ENCODE data around the gene DBNL.

DBNL gene

GRCh38 chr7:44043902-44044301, 600 bp upstream of the DBNL start:
- DNase-seq: no peak

DNA sequence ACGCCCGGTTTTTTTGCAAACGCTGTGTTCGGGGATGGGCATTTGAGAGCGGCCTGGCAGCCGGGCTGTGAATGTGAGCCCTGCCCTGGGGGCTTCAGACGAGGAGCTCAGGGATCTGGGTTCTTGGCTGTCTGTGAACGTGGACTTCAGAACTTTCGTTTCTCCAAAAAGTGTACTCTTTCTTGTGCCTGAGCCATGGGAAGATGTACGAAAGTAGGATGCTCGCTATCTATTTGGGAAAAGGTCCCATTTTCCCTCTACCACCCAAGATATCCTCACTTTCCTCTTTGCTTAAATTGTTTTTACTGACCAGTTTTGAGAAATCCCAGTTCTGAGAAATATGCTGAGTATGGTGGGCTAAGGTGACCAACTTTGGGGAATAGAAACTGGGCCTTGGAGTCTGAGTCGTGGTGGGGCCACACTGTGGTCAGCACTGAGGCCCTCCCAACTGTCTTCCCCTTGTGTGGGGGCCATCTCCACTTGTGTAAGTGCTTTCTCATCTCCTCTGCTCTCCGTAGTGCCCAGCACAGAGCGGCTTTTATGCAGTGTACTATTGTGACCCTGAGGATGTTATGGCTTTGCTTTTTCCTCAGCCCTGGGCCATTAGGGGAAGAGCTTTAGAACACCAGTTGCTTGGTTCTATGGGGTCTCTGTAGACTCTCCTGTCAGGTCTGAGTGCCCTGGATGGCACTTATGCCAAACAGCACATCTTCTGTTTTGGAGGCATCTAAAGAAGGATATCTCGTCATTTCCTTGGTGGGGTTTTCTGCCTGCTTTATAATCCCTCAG, 918 bp downstream of the DBNL start:
- DNase-seq: no peak

DNA sequence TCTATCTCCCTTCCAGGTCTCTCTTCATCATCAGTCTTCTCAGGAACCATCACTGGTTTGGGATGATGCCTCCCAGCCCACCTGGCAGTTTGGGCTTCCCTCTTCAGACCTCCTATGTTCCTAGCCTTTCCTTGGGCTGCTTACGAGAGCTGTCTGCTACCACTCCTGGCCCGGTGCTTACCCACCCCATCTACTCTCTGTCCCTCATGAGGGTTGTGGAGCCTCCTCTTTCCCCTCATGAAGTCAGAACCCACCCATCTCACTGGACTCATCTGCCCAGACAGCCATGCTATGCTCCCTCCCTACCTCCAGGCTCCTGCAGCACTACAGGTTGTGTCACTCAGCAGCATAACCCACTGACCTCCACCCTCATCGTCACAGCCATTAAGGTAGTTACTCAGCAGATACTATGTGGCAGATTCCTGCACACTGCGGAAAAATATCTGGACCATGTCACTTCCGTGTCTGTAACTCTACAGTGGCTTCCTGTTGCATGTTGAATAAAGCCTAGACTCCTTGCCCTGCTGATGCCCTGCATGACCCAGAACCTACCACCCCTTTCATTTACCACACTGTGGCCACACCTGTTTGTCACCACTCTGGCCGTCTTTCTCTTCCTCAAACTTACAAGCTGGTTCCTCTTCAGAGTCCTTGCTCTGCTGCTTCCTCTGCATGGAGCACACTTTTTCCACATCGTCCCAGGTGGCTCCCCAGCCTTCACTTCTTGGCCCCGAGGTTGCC, 2.0 kb downstream of the DBNL start:
- DNase-seq: no peak

DNA sequence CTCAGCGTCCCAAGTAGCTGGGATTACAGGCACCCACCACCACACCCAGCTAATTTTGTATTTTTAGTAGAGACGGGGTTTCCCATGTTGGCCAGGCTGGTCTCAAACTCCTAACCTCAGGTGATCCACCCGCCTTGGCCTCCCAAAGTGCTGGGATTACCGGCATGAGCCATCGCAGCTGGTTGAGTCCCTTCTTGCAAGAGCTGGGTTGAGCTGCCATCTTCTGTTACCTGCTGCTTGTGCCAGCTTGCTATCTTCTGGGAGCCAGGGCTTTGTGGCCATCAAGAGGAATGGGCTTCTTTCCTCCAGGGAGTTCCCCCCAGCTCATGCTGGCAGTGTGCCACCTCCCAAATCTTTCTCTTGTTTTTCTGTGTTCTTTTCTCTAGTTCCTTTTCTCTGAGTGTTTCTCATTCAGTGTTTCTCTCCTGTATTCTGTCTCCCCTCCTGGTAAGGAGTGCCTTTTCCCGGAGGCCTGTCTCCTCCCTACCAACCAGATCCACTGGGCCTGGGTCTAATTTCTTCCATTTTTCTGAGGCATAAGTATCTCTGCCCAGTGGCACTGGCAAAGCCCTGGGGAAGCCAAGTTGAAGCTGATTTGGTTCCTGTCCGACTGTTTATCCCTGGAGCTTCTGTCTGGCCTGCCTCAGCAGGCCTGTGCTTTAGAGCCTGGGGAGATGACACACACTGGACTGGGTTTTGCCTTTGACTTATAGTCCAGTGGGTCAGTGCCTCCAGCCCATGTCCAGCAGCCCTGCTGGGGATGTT, 3.7 kb downstream of the DBNL start:
- DNase-seq: no peak

- no peak for DNase-seq
Observed at GRCh38 chr7:44050121-44050914, 5.8 kb downstream of the DBNL start.

DNA sequence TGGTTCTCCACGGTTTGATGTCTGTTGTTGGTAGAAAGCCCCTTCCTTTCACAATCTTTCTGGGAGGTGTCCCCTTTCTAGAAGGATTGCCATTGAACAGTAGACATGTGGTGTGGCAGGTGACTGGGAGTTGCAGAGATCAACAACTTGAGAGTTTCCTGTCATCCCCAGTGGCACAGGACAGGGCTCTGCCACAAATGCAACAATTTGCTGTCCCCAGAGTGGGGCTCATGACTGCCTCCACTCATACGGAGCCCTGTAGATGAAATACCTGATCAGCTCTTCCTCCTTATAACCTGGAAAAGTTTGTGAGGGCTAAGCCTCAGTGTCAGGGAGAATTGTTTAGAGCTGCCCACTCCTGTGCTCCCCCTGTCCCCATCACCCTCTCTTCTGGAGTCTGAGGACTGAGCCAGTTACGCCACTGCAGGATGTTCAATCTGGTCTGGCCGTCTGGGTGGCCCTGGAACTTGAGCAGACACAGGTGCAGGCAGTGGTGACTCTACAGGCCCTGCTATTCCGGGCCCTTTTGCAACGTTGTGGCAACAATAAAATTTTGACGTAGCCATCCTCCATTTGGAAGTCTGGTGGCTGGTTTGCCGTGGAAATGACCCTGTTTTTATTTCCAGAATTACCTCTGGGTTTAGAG, 6.5 kb downstream of the DBNL start:
- no peak for DNase-seq

DNA sequence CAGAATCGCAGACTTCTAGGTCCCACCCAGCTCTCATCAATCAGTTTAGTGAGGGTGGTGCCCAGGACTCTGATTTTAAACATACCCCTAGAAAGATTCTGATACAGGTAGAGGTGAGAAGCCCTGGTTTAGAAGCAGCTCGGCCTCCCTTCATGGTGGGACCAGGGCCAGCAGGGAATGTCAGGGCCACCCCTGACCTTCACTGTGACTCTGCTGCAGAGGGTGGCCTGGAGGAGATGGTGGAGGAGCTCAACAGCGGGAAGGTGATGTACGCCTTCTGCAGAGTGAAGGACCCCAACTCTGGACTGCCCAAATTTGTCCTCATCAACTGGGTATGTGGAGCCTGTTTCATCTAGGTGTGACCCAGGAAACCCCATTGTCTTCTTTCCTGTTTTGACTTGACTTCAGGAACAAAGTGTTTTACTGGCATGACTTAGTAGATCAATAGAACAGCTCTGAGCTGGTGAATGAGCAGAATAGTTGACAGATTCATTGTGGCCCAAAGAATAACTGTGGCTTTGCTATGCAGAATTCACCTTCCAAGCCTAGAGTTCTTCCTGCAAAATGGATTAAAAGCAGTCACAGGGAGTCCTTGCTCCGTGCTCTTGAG, 7.2 kb downstream of the DBNL start:
- DNase-seq: no peak

- no peak for DNase-seq
Observed at GRCh38 chr7:44052771-44053365, 8.4 kb downstream of the DBNL start.

- no peak for DNase-seq
Observed at GRCh38 chr7:44056681-44057080, 12.2 kb downstream of the DBNL start.

- no peak for DNase-seq
Observed at GRCh38 chr7:44057181-44057848, 12.8 kb downstream of the DBNL start.

- DNase-seq: no peak
Observed at GRCh38 chr7:44057849-44058758, 13.6 kb downstream of the DBNL start.

- DNase-seq: no peak
Observed at GRCh38 chr7:44058759-44059218, 14.3 kb downstream of the DBNL start.

DNA sequence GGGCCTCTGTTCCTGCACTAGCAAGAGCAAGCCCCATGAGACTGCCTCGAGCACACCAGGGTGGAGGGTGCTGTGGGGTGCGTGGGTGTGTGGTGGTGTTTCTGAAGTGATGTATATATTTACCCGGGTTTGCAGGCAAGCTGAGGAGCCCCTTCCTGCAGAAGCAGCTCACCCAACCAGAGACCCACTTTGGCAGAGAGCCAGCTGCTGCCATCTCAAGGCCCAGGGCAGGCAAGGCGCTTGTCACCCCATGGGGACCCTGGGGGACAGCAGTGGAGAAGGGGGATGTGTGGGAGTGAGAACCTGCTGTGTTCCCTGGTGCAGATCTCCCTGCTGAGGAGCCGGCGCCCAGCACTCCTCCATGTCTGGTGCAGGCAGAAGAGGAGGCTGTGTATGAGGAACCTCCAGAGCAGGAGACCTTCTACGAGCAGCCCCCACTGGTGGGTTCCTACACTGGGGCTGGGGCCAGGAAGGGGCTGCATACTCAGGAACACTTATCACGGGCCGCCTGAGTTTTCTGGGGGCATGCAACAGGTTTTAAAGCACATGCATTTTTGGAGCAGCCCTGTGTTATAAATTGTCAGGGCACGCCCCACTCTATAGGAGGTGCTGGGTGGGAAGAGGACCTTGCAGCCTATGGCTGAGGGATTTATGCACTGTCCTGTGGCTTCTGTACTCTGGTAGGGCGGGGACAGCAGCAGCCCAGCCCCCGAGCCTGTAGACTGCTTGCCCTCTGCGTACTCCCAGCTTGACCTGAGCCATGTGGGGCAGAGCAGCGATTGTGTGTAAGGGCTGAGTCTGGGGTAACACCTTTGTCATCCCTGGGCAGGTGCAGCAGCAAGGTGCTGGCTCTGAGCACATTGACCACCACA, 15.0 kb downstream of the DBNL start:
- no peak for DNase-seq

- DNase-seq: no peak
Observed at GRCh38 chr7:44060091-44060947, 15.8 kb downstream of the DBNL start.

GRCh38 chr7:44060948-44061644, 16.6 kb downstream of the DBNL start:
- DNase-seq: no peak

- DNase-seq: no peak
Observed at GRCh38 chr7:44061645-44062179, 17.2 kb downstream of the DBNL start.
